HepG2 (cell line): Measurements from ENCODE around the gene FIBCD1.

Source experiments
- MEIS1 ChIP-seq: sonication (generic); formaldehyde crosslinking; IDR thresholded peaks from 2 replicates; pipeline ENCODE4 v1.9.0; 2021; ENCODE audit warnings: mild to moderate bottlenecking, missing genetic modification reagents, moderate library complexity, borderline replicate concordance
- POLR2G ChIP-seq: fragments of 200-400 bp; formaldehyde crosslinking; IDR thresholded peaks from 2 replicates; pipeline ENCODE4 v1.6.1; 2018; ENCODE audit warnings: mild to moderate bottlenecking, low read depth, low read length, moderate library complexity
- STAT6 ChIP-seq: sonication (generic); formaldehyde crosslinking; IDR thresholded peaks from 2 replicates; pipeline ENCODE4 v1.4.0; 2020; ENCODE audit warnings: missing genetic modification reagents, mild to moderate bottlenecking, borderline replicate concordance

GRCh38 chr9:130920762-130921299 is 18.2 kb downstream of the FIBCD1 start:
- TF ChIP-seq MEIS1 (CRISPR knock-in tag) (no peak), POLR2G (no peak), STAT6 (CRISPR knock-in tag) (no peak)
